Hepatocyte (in vitro differentiated cells): ENCODE results near the gene TMPRSS2. TPM values are rescaled to one million over a fixed set of nuclear protein-coding genes. Genes with fewer than 3 reads are reported as not detected.

ENCODE experiments used
- polyA plus RNA-seq: library from polyadenylated mRNA; unstranded; fragments of >200 nt; fragmentation: Nextera tagmentation; extraction: Ambion mirVana; gene quantifications from 2 replicates; pipeline ENCODE4 v1.2.1, GENCODE V29; 2016
- small RNA-seq: library from RNA; depleted of rRNA; stranded (forward); fragments of <200 nt; gene quantifications from one replicate; pipeline ENCODE3, GENCODE V24; 2014
- total RNA-seq: library from RNA; depleted of rRNA; stranded (reverse); fragments of >200 nt; gene quantifications from 2 replicates; pipeline ENCODE4 v1.2.3, GENCODE V29; 2014

The TMPRSS2 gene
- total and polyA plus RNA-seq, 2 experiments from 2014 or later = 65.9 to 121 TPM

Small RNAs within 50 kb of the gene (small RNA-seq; reads per million reads assigned to genes)
- not detected for gene RF00421

Other genes with a start within 250 kb of the TMPRSS2 start
- 35.4 and 47.5 TPM in 2 replicates for gene FAM3B, start 191.4 kb downstream of the TMPRSS2 start, total RNA-seq
- gene FAM3B, start 191.4 kb downstream of the TMPRSS2 start, polyA plus RNA-seq = 45.3 and 49.7 TPM in 2 replicates
- gene MX2, start 146.1 kb downstream of the TMPRSS2 start, total RNA-seq = 1.9 and 2.6 TPM in 2 replicates
- gene MX2, start 146.1 kb downstream of the TMPRSS2 start, polyA plus RNA-seq = 0.90 and 1.1 TPM in 2 replicates
- gene MX1, start 81.9 kb downstream of the TMPRSS2 start, total RNA-seq = 25.6 and 26.6 TPM in 2 replicates
- gene MX1, start 81.9 kb downstream of the TMPRSS2 start, polyA plus RNA-seq = 14.2 and 17.2 TPM in 2 replicates